HEK293 (cell line): ENCODE measurements around the gene FMN1.

Source experiments
- BCL11A ChIP-seq: fragments of 450-650 bp; formaldehyde crosslinking; IDR thresholded peaks from 2 replicates; pipeline ENCODE4 v1.5.1; 2016; ENCODE audit warnings: low read depth, missing biosample characterization, missing genetic modification characterization
- MZF1 ChIP-seq: fragments of 450-650 bp; formaldehyde crosslinking; IDR thresholded peaks from 2 replicates; pipeline ENCODE4 v1.5.1; 2017; ENCODE audit warnings: missing biosample characterization, missing genetic modification characterization, borderline replicate concordance
- PRDM2 ChIP-seq: fragments of 450-650 bp; formaldehyde crosslinking; IDR thresholded peaks from 2 replicates; pipeline ENCODE4 v1.5.1; 2016; ENCODE audit warnings: missing biosample characterization, missing genetic modification characterization, borderline replicate concordance
- TSHZ1 ChIP-seq: fragments of 450-650 bp; formaldehyde crosslinking; IDR thresholded peaks from 2 replicates; pipeline ENCODE4 v1.5.1; 2016; ENCODE audit warnings: missing biosample characterization, missing genetic modification characterization, borderline replicate concordance
- YY1 ChIP-seq: fragments of 450-650 bp; formaldehyde crosslinking; IDR thresholded peaks from 2 replicates; pipeline ENCODE4 v1.5.1; 2018; ENCODE audit warnings: missing biosample characterization, missing genetic modification characterization
- ZNF133 ChIP-seq: fragments of 450-650 bp; formaldehyde crosslinking; IDR thresholded peaks from 2 replicates; pipeline ENCODE4 v1.5.1; 2016; ENCODE audit warnings: missing biosample characterization, missing genetic modification characterization
- ZNF138 ChIP-seq: fragments of 450-650 bp; formaldehyde crosslinking; IDR thresholded peaks from 2 replicates; pipeline ENCODE4 v1.5.1; 2016; ENCODE audit warnings: missing biosample characterization, missing genetic modification characterization, borderline replicate concordance
- ZNF18 ChIP-seq: fragments of 450-650 bp; formaldehyde crosslinking; IDR thresholded peaks from 2 replicates; pipeline ENCODE4 v1.5.1; 2016; ENCODE audit warnings: missing biosample characterization, missing genetic modification characterization
- ZNF274 ChIP-seq, 2 experiments: fragments of 200-500 bp in 1 of 2; fragments of 450-650 bp in 1 of 2; sonication (Bioruptor generic) in 1 of 2; formaldehyde crosslinking in 1 of 2; IDR thresholded peaks; 2 replicates each; pipeline versions ENCODE4 v1.5.1 to v1.6.1; 2014 to 2016; ENCODE audit warnings: borderline replicate concordance in 1 of 2, inconsistent platforms in 1 of 2, low read length in 1 of 2, missing biosample characterization in 1 of 2, missing genetic modification characterization in 1 of 2
- ZNF37A ChIP-seq: fragments of 450-650 bp; IDR thresholded peaks from 2 replicates; pipeline ENCODE4 v1.5.1; 2018; ENCODE audit warnings: missing biosample characterization, missing genetic modification characterization
- ZNF558 ChIP-seq: fragments of 450-650 bp; formaldehyde crosslinking; IDR thresholded peaks from 2 replicates; pipeline ENCODE4 v1.5.1; 2016; ENCODE audit warnings: missing biosample characterization, missing genetic modification characterization
- ZNF785 ChIP-seq: fragments of 450-650 bp; formaldehyde crosslinking; IDR thresholded peaks from 2 replicates; pipeline ENCODE4 v1.5.1; 2016; ENCODE audit warnings: missing biosample characterization, missing genetic modification characterization
- TF ChIP-seq, protein P1 (sequence below): fragments of 450-650 bp; formaldehyde crosslinking; IDR thresholded peaks from 2 replicates; pipeline ENCODE4 v1.5.1; 2016; ENCODE audit warnings: missing biosample characterization, missing genetic modification characterization

- TF ChIP-seq, protein P1, sequence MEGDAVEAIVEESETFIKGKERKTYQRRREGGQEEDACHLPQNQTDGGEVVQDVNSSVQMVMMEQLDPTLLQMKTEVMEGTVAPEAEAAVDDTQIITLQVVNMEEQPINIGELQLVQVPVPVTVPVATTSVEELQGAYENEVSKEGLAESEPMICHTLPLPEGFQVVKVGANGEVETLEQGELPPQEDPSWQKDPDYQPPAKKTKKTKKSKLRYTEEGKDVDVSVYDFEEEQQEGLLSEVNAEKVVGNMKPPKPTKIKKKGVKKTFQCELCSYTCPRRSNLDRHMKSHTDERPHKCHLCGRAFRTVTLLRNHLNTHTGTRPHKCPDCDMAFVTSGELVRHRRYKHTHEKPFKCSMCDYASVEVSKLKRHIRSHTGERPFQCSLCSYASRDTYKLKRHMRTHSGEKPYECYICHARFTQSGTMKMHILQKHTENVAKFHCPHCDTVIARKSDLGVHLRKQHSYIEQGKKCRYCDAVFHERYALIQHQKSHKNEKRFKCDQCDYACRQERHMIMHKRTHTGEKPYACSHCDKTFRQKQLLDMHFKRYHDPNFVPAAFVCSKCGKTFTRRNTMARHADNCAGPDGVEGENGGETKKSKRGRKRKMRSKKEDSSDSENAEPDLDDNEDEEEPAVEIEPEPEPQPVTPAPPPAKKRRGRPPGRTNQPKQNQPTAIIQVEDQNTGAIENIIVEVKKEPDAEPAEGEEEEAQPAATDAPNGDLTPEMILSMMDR (tag by site-specific recombination), result no peak
- no peak for TF ChIP-seq YY1 (tag by site-specific recombination)
- TF ChIP-seq PRDM2 (tag by site-specific recombination), result no peak
- TF ChIP-seq ZNF558 (tag by site-specific recombination), result no peak
- TF ChIP-seq ZNF785, result no peak
- no peak for TF ChIP-seq BCL11A (tag by site-specific recombination)
- TF ChIP-seq MZF1 (tag by site-specific recombination), result no peak
- no peak for TF ChIP-seq ZNF133
- no peak for TF ChIP-seq ZNF274 (IDR thresholded peaks at IDR 0.05; ENCODE audit: low read length)
- TF ChIP-seq ZNF274 (tag by site-specific recombination; IDR thresholded peaks at IDR 0.05; ENCODE audit: borderline replicate concordance), result no peak
- TF ChIP-seq ZNF37A, result no peak
- no peak for TF ChIP-seq ZNF138 (tag by site-specific recombination)
- no peak for TF ChIP-seq TSHZ1 (tag by site-specific recombination)
- no peak for TF ChIP-seq ZNF18 (tag by site-specific recombination)
These were observed 228.6 kb downstream of the FMN1 start for GRCh38 chr15:32965897-32966296.
